ENCODE data around the gene SERPINB5.

DNA sequence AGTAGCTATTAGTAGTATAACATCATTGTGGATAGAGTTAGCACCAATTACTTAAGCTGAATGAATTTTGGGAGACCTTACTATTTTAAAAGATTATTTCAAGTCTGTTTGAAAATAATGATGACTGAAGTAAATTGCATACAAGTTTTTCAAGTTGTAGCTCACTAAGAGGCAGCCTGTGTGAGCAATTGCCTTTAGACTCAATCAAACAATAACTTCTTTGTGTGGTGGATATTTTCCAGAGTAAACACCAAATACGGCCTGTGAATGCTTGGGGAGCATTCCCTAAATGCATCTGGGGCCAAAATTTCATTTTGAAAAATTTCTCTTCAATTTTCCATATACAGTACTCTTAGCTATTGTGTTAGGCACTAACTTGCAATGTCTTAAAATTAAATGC is 73.3 kb downstream of the SERPINB5 start:
- TF ChIP-seq EZH2phosphoT487 (conservative IDR thresholded peaks at IDR 0.05; ENCODE audit: low read length), result no peak
- TF ChIP-seq, protein P1, sequence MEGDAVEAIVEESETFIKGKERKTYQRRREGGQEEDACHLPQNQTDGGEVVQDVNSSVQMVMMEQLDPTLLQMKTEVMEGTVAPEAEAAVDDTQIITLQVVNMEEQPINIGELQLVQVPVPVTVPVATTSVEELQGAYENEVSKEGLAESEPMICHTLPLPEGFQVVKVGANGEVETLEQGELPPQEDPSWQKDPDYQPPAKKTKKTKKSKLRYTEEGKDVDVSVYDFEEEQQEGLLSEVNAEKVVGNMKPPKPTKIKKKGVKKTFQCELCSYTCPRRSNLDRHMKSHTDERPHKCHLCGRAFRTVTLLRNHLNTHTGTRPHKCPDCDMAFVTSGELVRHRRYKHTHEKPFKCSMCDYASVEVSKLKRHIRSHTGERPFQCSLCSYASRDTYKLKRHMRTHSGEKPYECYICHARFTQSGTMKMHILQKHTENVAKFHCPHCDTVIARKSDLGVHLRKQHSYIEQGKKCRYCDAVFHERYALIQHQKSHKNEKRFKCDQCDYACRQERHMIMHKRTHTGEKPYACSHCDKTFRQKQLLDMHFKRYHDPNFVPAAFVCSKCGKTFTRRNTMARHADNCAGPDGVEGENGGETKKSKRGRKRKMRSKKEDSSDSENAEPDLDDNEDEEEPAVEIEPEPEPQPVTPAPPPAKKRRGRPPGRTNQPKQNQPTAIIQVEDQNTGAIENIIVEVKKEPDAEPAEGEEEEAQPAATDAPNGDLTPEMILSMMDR (IDR thresholded peaks at IDR 0.05; ENCODE audit: insufficient read depth, low read length, poor library complexity, severe bottlenecking), result no peak

Data from SU-DHL-6 (cell line).